ENCODE measurements around the gene ZBTB12. TPM values are rescaled to one million over a fixed set of nuclear protein-coding genes. Genes with fewer than 3 reads are reported as not detected.

ZBTB12 gene
- total and polyA plus RNA-seq, 9 of the 15 experiments (the other 6 are each of a cell fraction or from before 2014, with no cell fraction given), result 0.03 to 12.4 (median 5.8) TPM; not detected in 1

GRCh38 chr6:31862344-31863235, 39.3 kb downstream of the ZBTB12 start, which contains the start of gene NEU1 (continued):
- TF ChIP-seq PYGO2 (tag; IDR thresholded peaks at IDR 0.05) (no peak), BRD9 (IDR thresholded peaks at IDR 0.05; ENCODE audit: low read depth, partially characterized antibody) (no peak), SMARCA4 (IDR thresholded peaks at IDR 0.05) (peak; percentile 60), ZNF197 (CRISPR knock-in tag; IDR thresholded peaks at IDR 0.05; ENCODE audit: low read depth) (no peak), ZSCAN29 (IDR thresholded peaks at IDR 0.05) (no peak; the same call in 1 of the 2 replicates), IRF1 (CRISPR knock-in tag; IDR thresholded peaks at IDR 0.05; ENCODE audit: borderline replicate concordance) (no peak), KHSRP (IDR thresholded peaks at IDR 0.05) (no peak), STAT6 (CRISPR knock-in tag; IDR thresholded peaks at IDR 0.05) (peak; percentile 75; the same call in 1 of the 2 replicates), TAF9B (IDR thresholded peaks at IDR 0.05; ENCODE audit: partially characterized antibody) (no peak), SETDB1 (IDR thresholded peaks at IDR 0.05; ENCODE audit: low read length) (no peak), PHTF2 (CRISPR knock-in tag; IDR thresholded peaks at IDR 0.05) (no peak), DNMT1 (IDR thresholded peaks at IDR 0.05) (no peak), TGIF2 (CRISPR knock-in tag; IDR thresholded peaks at IDR 0.05) (peak; percentile 99), EZH2 (IDR thresholded peaks at IDR 0.05; ENCODE audit: borderline replicate concordance, low read depth, low read length) (no peak), ZNF785 (CRISPR knock-in tag; IDR thresholded peaks at IDR 0.05) (no peak), MAFF (IDR thresholded peaks at IDR 0.05; ENCODE audit: low read length) (no peak), HNRNPK (IDR thresholded peaks at IDR 0.05; ENCODE audit: low read depth, low read length, poor library complexity, severe bottlenecking) (no peak), MAZ (CRISPR knock-in tag; conservative IDR thresholded peaks at IDR 0.05 in 1 of 2, IDR thresholded peaks at IDR 0.05 in 1 of 2) (peak; percentile 78 to 87)
- TF ChIP-seq, protein P1, sequence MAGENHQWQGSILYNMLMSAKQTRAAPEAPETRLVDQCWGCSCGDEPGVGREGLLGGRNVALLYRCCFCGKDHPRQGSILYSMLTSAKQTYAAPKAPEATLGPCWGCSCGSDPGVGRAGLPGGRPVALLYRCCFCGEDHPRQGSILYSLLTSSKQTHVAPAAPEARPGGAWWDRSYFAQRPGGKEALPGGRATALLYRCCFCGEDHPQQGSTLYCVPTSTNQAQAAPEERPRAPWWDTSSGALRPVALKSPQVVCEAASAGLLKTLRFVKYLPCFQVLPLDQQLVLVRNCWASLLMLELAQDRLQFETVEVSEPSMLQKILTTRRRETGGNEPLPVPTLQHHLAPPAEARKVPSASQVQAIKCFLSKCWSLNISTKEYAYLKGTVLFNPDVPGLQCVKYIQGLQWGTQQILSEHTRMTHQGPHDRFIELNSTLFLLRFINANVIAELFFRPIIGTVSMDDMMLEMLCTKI (IDR thresholded peaks at IDR 0.05; ENCODE audit: partially characterized antibody), result no peak
- TF ChIP-seq, protein P2, sequence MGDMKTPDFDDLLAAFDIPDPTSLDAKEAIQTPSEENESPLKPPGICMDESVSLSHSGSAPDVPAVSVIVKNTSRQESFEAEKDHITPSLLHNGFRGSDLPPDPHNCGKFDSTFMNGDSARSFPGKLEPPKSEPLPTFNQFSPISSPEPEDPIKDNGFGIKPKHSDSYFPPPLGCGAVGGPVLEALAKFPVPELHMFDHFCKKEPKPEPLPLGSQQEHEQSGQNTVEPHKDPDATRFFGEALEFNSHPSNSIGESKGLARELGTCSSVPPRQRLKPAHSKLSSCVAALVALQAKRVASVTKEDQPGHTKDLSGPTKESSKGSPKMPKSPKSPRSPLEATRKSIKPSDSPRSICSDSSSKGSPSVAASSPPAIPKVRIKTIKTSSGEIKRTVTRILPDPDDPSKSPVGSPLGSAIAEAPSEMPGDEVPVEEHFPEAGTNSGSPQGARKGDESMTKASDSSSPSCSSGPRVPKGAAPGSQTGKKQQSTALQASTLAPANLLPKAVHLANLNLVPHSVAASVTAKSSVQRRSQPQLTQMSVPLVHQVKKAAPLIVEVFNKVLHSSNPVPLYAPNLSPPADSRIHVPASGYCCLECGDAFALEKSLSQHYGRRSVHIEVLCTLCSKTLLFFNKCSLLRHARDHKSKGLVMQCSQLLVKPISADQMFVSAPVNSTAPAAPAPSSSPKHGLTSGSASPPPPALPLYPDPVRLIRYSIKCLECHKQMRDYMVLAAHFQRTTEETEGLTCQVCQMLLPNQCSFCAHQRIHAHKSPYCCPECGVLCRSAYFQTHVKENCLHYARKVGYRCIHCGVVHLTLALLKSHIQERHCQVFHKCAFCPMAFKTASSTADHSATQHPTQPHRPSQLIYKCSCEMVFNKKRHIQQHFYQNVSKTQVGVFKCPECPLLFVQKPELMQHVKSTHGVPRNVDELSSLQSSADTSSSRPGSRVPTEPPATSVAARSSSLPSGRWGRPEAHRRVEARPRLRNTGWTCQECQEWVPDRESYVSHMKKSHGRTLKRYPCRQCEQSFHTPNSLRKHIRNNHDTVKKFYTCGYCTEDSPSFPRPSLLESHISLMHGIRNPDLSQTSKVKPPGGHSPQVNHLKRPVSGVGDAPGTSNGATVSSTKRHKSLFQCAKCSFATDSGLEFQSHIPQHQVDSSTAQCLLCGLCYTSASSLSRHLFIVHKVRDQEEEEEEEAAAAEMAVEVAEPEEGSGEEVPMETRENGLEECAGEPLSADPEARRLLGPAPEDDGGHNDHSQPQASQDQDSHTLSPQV (IDR thresholded peaks at IDR 0.05), result no peak
